Activated CD4-positive, alpha-beta memory T cell treated with anti-CD3 and anti-CD28 coated beads for 36 hours (primary cell): ENCODE measurements around the gene DOK6. TPM values are rescaled to one million over a fixed set of nuclear protein-coding genes. Genes with fewer than 3 reads are reported as not detected.
"Not testable (repeated sequence)": the region's sequence is repeated elsewhere in the genome, so short reads cannot be mapped to it uniquely, and the experiment has no call there.

Experiments
- CTCF ChIA-PET: fragments of 350-600 bp; sonication (Branson Sonifier 250); formaldehyde crosslinking; loops from one replicate; lab custom pipeline; 2021; ENCODE audit warnings: antibody characterized with exemption, inconsistent platforms; lab: Charles Lee
- POLR2A ChIA-PET: fragments of 350-600 bp; sonication (Branson Sonifier 250); formaldehyde crosslinking; loops from one replicate; lab custom pipeline; 2021; ENCODE audit warnings: antibody characterized with exemption; lab: Charles Lee
- DNase-seq: peaks from one replicate; pipeline ENCODE4 v3.0.0-alpha.2; 2020
- H3K27ac Mint-ChIP-seq: one replicate; pipeline ENCODE4 v1.8.0; 2021; ENCODE audit warnings: mixed read lengths
- H3K27me3 Mint-ChIP-seq: one replicate; pipeline ENCODE4 v1.8.0; 2021; ENCODE audit warnings: mixed read lengths
- H3K36me3 Mint-ChIP-seq: one replicate; pipeline ENCODE4 v1.8.0; 2021; ENCODE audit warnings: mixed read lengths
- H3K4me1 Mint-ChIP-seq: one replicate; pipeline ENCODE4 v1.8.0; 2021; ENCODE audit warnings: low read depth, mixed read lengths
- H3K4me3 Mint-ChIP-seq: one replicate; pipeline ENCODE4 v1.8.0; 2021; ENCODE audit warnings: mild to moderate bottlenecking, mixed read lengths
- H3K9me3 Mint-ChIP-seq: one replicate; pipeline ENCODE4 v1.8.0; 2021; ENCODE audit warnings: mixed read lengths
- intact Hi-C: fragments of 100-400 bp; cut with micrococcal nuclease; formaldehyde crosslinking; loops from one replicate; pipeline ENCODE4 v1.15.1; 2023
- total RNA-seq, 2 experiments: library from RNA; stranded (reverse); gene quantifications; one replicate each; pipeline ENCODE4 v1.2.3, GENCODE V29; 2021

DOK6 gene
- total RNA-seq, 2 experiments from 2014 or later: not detected

DNA sequence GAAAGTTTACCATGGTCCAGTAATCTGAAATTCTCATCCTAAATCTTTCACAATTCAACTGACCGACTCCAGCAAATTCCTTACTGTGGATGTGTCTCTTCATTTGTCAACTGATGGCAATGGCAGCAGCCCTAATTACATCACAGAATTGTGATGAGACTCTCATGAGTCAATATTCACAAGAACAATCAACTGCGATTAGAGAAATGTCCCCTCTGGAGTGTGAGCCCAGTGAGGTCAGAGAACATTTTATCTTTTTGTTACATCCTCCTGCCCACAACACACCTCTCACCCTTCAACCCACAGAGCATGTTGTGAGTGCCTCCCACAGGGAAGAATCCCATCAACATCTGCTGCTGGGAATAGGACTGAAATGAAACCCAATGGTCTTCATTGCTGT lies 473.4 kb downstream of the DOK6 start:
- ChIA-PET POLR2A (no interaction called here), CTCF (interaction anchor here (1.7 kb wide), 1 partner anchor 8 kb away, joined by 4 read pairs; no protein-coding TSS in a partner anchor)
- Mint-ChIP-seq H3K9me3 (no peaks in the 10 kb centered on the region), H3K4me3 (no peak overlapping the region), H3K4me1 (peaks cover 38% of the 10 kb centered on the region), H3K36me3 (peaks cover 46% of the 10 kb centered on the region), H3K27ac (peak overlapping the region; percentile 14), H3K27me3 (no peaks in the 10 kb centered on the region)
- intact Hi-C loops: no loop called here
- no peak for DNase-seq

DNA sequence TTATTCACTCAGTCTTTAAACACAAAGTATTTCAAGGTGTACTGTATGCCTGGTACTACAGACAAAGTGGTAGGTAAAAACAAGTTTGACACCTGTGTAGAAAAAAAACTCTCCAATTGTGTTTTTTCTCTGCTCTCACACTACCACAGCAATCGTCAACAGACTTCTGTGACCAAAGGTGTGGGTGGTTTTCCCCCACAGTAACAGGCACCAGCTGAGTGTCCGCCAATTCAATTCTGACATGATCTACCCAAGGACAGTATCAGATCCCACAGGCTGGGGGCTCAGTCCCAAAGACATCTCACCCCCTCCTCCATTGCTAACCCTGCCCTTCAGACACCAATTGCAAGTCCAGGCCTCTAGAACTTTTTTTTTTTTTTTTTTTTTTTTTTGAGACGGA lies 475.8 kb downstream of the DOK6 start:
- ChIA-PET POLR2A (no interaction called here), CTCF (no interaction called here)
- peaks cover 3% of the 10 kb centered on the region for H3K9me3 Mint-ChIP-seq
- DNase-seq: no peak
- intact Hi-C loops: no loop called here
- no peaks in the 10 kb centered on the region for H3K27me3 Mint-ChIP-seq
- H3K36me3 Mint-ChIP-seq: peaks cover 47% of the 10 kb centered on the region
- H3K4me1 Mint-ChIP-seq: peaks cover 45% of the 10 kb centered on the region
- peak overlapping the region; percentile 58 for H3K27ac Mint-ChIP-seq
- H3K4me3 Mint-ChIP-seq: no peak overlapping the region

DNA sequence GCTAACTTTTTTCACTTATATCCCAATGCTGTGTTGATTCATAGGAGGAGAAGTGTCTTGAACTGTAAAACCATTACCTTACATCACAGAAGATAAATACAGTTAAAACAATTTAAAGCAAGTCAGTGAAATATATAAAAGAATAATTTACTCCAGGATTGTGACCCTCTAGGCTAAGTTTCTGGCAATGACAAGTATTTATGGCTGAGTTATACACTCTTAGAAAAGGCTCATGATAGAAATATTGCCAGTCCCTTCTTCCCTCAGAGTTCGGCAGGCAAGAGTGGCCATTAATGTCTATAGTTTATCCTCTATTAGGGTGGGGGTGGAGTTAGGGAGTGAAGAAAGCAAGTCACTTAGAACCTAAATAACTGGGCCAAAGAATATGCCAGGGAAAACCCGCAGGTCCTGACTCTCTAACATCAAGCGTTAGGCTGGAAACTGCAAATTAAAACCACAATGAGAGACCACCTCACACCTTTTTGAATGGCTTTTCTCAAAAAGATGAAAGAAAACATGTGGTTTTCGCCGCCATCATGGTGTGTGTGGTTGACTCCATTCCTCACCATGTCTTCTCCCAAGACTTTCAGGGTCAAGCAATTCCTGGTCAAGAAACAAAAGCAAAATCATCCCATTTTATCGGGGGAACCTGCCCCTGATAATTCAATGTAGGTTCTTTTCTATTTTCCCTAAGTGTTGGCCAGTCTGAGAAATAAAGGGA lies 477.7 kb downstream of the DOK6 start:
- ChIA-PET CTCF (no interaction called here), POLR2A (no interaction called here)
- no peaks in the 10 kb centered on the region for H3K27me3 Mint-ChIP-seq
- peaks cover 3% of the 10 kb centered on the region for H3K9me3 Mint-ChIP-seq
- H3K27ac Mint-ChIP-seq: peak overlapping the region; percentile 8
- no peak for DNase-seq
- intact Hi-C loops: no loop called here
- peaks cover 53% of the 10 kb centered on the region for H3K4me1 Mint-ChIP-seq
- H3K4me3 Mint-ChIP-seq: no peak overlapping the region
- peaks cover 41% of the 10 kb centered on the region for H3K36me3 Mint-ChIP-seq

DNA sequence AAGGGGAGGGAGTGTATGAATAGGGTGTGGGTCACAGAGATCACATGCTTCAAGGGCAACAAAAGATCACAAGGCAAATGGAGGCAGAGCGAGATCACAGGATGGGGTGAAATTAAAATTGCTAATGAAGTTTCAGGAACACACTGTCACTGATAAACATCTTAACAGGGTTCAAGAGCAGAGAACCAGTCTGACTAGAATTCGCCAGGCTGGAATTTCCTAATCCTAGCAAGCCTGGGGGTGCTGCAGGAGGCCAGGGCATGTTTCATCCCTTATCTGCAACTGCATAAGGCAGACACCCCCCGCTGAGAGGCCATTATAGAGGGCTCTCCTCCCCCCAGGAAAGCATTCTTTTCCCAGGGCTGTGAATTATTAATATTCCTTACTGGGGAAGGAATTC lies 478.4 kb downstream of the DOK6 start:
- H3K9me3 Mint-ChIP-seq, H3K27me3 Mint-ChIP-seq, H3K27ac Mint-ChIP-seq, CTCF ChIA-PET, POLR2A ChIA-PET, H3K4me3 Mint-ChIP-seq, DNase-seq, intact Hi-C loops: not testable (repeated sequence)
- Mint-ChIP-seq H3K4me1 (peaks cover 57% of the 10 kb centered on the region), H3K36me3 (peaks cover 40% of the 10 kb centered on the region)

DNA sequence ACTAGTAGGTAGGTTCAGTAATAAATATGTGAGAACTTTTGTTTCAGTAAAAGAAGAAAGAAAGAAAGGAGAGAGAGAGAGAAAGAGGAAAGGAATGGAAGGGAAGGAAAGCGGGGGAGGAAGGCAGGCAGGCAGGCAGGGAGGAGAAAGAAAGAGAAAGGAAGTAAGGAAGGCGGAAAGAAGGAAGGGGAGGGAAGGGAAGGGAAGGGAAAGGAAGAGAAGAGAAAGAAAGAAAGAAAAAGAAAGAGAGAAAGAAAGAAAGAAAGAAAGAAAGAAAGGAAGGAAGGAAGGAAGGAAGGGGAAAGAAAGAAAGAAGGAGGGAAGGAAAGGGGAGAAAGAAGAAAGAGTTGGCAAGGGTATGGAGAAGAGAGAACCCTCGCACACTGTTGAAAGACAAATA lies 479.4 kb downstream of the DOK6 start:
- H3K9me3 Mint-ChIP-seq: peaks cover 3% of the 10 kb centered on the region
- H3K4me1 Mint-ChIP-seq: peaks cover 58% of the 10 kb centered on the region
- H3K27me3 Mint-ChIP-seq: no peaks in the 10 kb centered on the region
- H3K27ac Mint-ChIP-seq: no peak overlapping the region
- H3K4me3 Mint-ChIP-seq: no peak overlapping the region
- intact Hi-C loops: no loop called here
- no peak for DNase-seq
- peaks cover 38% of the 10 kb centered on the region for H3K36me3 Mint-ChIP-seq
- POLR2A ChIA-PET: no interaction called here
- CTCF ChIA-PET: no interaction called here

DNA sequence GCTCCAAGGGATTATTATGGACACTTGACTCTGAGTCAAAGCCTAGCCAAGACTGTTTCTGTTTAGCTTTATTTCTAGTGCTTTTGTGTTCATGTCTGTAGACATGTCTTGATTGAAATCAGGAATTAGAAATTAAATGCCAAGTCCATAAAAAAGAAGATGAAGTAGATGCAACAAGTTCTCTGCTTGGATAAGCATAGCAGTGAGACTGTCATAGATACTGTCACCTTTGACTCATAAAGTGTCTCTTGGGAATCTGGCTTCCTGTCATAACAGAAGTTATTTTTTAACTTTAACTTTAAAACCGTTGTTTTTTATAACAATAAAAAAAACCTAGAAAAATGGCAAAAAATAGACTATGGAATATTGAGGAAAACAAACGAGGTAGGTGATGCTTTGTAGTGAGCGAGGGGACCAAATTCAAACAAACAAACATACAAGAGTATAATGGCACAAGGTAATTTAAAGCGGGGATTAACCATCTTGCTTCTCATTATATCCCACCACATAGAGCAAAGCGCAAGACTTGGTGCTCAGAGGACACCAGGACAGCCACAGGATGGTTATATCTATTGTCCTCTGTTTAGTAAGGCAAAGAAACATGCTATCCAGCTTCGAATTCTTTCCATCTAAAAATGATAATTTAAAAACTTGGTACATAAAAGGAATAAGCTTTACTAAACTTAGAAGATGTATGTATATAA lies 482.4 kb downstream of the DOK6 start:
- intact Hi-C loops: no loop called here
- H3K36me3 Mint-ChIP-seq: peaks cover 30% of the 10 kb centered on the region
- no peak for DNase-seq
- peaks cover 3% of the 10 kb centered on the region for H3K9me3 Mint-ChIP-seq
- POLR2A ChIA-PET: interaction anchor here (0.8 to 5.0 kb wide), 5 partner anchors 15 to 99 kb away, joined by 3 to 60 read pairs (median 5); no protein-coding TSS in a partner anchor
- no peaks in the 10 kb centered on the region for H3K27me3 Mint-ChIP-seq
- peak overlapping the region; percentile 71 for H3K27ac Mint-ChIP-seq
- H3K4me3 Mint-ChIP-seq: no peak overlapping the region
- CTCF ChIA-PET: interaction anchor here (1.2 to 1.5 kb wide), 4 partner anchors 10 to 73 kb away, joined by 3 to 7 read pairs (median 4); no protein-coding TSS in a partner anchor
- H3K4me1 Mint-ChIP-seq: peaks cover 75% of the 10 kb centered on the region

DNA sequence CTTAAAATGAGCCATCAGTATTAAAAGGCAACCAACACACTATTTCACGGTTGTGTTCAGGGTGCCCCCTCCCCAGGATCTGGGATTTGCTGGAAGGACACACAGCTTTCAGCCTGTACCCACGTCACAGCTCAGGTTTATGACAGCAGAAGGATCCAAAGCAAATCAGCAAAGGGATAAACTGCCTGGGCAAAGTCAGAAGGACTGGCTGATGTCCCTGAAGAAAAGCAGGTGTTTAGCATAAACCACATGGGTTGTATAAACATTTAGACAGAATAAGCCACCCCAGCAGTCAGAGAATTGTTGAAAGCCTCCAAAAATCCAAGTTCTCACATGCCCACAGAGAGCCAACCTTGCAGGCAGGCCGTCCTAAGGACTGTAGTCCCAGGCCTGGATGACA lies 483.1 kb downstream of the DOK6 start:
- peaks cover 3% of the 10 kb centered on the region for H3K9me3 Mint-ChIP-seq
- POLR2A ChIA-PET: interaction anchor here (0.9 to 5.0 kb wide), 4 partner anchors 15 to 75 kb away, joined by 3 to 60 read pairs (median 20); partner anchors contain the start of gene CD226
- no peak for DNase-seq
- intact Hi-C loops: loop anchor here (2.0 kb wide), 1 partner anchor 15 kb away; no protein-coding TSS in a partner anchor
- H3K27me3 Mint-ChIP-seq: no peaks in the 10 kb centered on the region
- CTCF ChIA-PET: interaction anchor here (1.5 kb wide), 1 partner anchor 14 kb away, joined by 7 read pairs; no protein-coding TSS in a partner anchor
- no peak overlapping the region for H3K4me3 Mint-ChIP-seq
- H3K36me3 Mint-ChIP-seq: peaks cover 28% of the 10 kb centered on the region
- H3K27ac Mint-ChIP-seq: peak overlapping the region; percentile 97
- H3K4me1 Mint-ChIP-seq: peaks cover 74% of the 10 kb centered on the region

DNA sequence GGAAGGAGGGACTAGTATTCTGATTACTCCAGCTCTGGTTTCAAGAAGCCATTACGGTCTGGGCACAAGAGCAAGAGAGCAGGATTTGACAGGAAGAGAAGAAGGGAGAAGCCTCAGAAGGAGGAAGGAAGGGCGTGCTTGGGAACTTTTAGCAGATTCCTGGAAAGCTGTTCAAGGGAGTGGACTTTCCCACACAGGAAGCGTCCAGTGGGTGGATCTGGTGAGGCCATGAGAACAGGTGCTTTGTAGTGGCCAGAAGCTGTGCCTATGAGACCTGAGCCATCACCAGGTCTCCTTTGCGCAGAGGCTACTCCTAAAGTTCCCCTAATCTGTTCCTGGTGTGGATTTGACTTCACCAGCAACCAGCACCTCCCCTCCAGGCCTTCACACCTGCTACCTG lies 484.7 kb downstream of the DOK6 start:
- ChIA-PET CTCF (interaction anchor here (1.2 to 1.6 kb wide), 5 partner anchors 13 to 74 kb away, joined by 3 to 9 read pairs (median 6); no protein-coding TSS in a partner anchor), POLR2A (interaction anchor here (0.7 to 5.0 kb wide), 7 partner anchors 13 to 75 kb away, joined by 3 to 60 read pairs (median 22); partner anchors contain the start of gene CD226)
- no peak for DNase-seq
- H3K4me1 Mint-ChIP-seq: peaks cover 81% of the 10 kb centered on the region
- H3K36me3 Mint-ChIP-seq: peaks cover 17% of the 10 kb centered on the region
- H3K4me3 Mint-ChIP-seq: peak overlapping the region; percentile 73
- peaks cover under 1% of the 10 kb centered on the region for H3K9me3 Mint-ChIP-seq
- peak overlapping the region; percentile 97 for H3K27ac Mint-ChIP-seq
- intact Hi-C loops: loop anchor here (2.0 kb wide), 1 partner anchor 13 kb away; no protein-coding TSS in a partner anchor
- no peaks in the 10 kb centered on the region for H3K27me3 Mint-ChIP-seq

DNA sequence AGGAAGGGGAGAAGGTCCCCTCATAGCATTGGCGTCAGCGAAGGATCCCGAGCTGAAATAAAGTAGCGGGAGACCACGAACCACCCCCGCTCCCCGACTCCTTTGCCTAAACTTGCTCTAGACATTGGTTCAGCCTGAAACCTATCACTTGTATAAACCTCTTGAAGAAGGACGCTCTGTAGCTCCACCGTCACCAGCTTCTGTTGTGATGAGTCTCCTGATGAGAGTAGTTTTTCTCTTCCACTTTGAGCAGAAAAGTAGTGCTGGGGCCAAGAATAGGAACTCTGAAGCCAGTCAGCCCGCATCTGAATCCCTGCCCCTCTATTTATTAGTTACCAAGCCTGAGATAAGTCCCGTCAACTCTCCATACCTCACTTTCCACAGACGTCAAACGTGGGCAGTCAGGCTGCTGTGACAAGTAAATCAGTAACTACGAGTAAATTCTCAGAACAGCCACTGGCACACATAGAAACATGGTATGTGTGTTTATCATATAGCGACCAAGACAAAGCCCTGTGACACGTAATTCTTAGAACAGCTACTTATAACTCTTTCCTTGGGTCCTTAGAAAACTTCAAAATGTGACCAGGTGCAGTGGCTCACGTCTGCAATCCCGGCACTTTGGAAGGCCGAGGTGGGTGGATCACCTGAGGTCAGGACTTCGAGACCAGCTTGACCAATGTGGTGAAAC lies 485.3 kb downstream of the DOK6 start:
- POLR2A ChIA-PET: interaction anchor here (0.6 to 5.0 kb wide), 9 partner anchors 9 to 74 kb away, joined by 3 to 60 read pairs (median 5); partner anchors contain the start of gene CD226
- DNase-seq: peak; percentile 85
- peak overlapping the region; percentile 73 for H3K4me3 Mint-ChIP-seq
- CTCF ChIA-PET: interaction anchor here (0.8 to 1.6 kb wide), 7 partner anchors 12 to 73 kb away, joined by 3 to 9 read pairs (median 4); no protein-coding TSS in a partner anchor
- H3K27ac Mint-ChIP-seq: peak overlapping the region; percentile 97
- peaks cover 20% of the 10 kb centered on the region for H3K36me3 Mint-ChIP-seq
- H3K27me3 Mint-ChIP-seq: no peaks in the 10 kb centered on the region
- H3K9me3 Mint-ChIP-seq: peaks cover 4% of the 10 kb centered on the region
- intact Hi-C loops: loop anchor here (1.0 to 2.0 kb wide), 6 partner anchors 13 to 93 kb away; no protein-coding TSS in a partner anchor
- peaks cover 86% of the 10 kb centered on the region for H3K4me1 Mint-ChIP-seq

DNA sequence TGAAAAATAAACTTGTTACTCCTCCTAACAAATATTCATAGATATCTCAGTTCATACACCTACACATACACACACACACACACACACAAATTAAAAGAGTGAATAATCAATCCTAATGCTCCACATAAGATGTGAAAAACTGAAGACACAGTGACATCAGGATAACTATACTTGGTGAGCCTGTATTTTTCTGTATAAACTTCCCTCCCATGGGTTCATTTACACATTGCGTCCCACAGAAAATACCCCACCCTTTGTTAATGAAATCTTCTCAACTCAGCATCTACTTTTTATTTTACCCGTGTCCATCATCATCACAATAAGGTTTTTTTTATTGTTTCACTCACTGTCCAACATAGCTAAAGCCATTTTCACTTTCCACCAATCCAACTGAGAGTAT lies 486.6 kb downstream of the DOK6 start:
- H3K9me3 Mint-ChIP-seq: peaks cover 11% of the 10 kb centered on the region
- no peak for DNase-seq
- POLR2A ChIA-PET: interaction anchor here (0.8 to 3.0 kb wide), 3 partner anchors 11 to 58 kb away, joined by 3 to 30 read pairs (median 4); partner anchors contain the start of gene CD226
- H3K36me3 Mint-ChIP-seq: peaks cover 30% of the 10 kb centered on the region
- H3K27me3 Mint-ChIP-seq: no peaks in the 10 kb centered on the region
- no peak overlapping the region for H3K4me3 Mint-ChIP-seq
- peaks cover 87% of the 10 kb centered on the region for H3K4me1 Mint-ChIP-seq
- CTCF ChIA-PET: interaction anchor here (1.2 to 1.3 kb wide), 3 partner anchors 12 to 71 kb away, joined by 3 to 5 read pairs (median 5); no protein-coding TSS in a partner anchor
- intact Hi-C loops: no loop called here
- peak overlapping the region; percentile 80 for H3K27ac Mint-ChIP-seq

DNA sequence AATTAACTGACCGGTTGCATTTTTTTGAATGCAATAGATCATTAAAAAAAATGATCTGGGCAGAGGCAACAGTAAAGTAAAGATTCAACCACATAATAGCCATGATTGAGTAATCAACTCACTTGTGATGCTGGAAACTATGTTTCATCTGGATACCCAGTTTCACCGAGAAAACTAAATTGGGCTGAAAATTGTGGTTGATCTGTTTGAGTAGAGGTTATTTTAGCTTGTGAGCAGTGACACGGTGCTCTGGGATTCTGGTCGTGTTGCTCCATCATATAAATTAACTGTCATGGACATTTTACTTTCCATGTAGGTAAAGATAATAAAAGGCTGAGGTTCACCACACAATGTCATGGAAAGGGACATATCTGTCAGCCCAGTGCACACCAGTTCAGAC lies 488.3 kb downstream of the DOK6 start:
- intact Hi-C loops: loop anchor here (1.0 kb wide), 2 partner anchors 8 to 59 kb away; no protein-coding TSS in a partner anchor
- H3K27me3 Mint-ChIP-seq: no peaks in the 10 kb centered on the region
- peaks cover 43% of the 10 kb centered on the region for H3K36me3 Mint-ChIP-seq
- peaks cover 11% of the 10 kb centered on the region for H3K9me3 Mint-ChIP-seq
- ChIA-PET CTCF (interaction anchor here (0.8 to 1.6 kb wide), 2 partner anchors 10 to 47 kb away, joined by 4 to 9 read pairs; no protein-coding TSS in a partner anchor), POLR2A (interaction anchor here (1.0 to 3.0 kb wide), 5 partner anchors 10 to 306 kb away, joined by 3 to 30 read pairs (median 13); partner anchors contain the start of gene CD226)
- no peak overlapping the region for H3K4me3 Mint-ChIP-seq
- peak; percentile 50 for DNase-seq
- H3K4me1 Mint-ChIP-seq: peaks cover 85% of the 10 kb centered on the region
- H3K27ac Mint-ChIP-seq: peak overlapping the region; percentile 82
